WTC11 (cell line): Measurements from ENCODE around the gene PLEKHG7. TPM values are rescaled to one million over a fixed set of nuclear protein-coding genes. Genes with fewer than 3 reads are reported as not detected.

Source experiments
- ATAC-seq: fragments of 200-7000 bp; cut with Tn5 transposase; 2 replicates; pipeline ENCODE4 v1.10.0; 2021; ENCODE audit warnings: mild to moderate bottlenecking, moderate library complexity
- CTCF ChIA-PET: fragments of 300-600 bp; sonication (Branson Sonifier 250); formaldehyde crosslinking; loops from one replicate; lab custom pipeline; 2021; ENCODE audit warnings: antibody characterized with exemption; lab: Charles Lee
- POLR2A ChIA-PET: fragments of 350-600 bp; sonication (Branson Sonifier 250); formaldehyde crosslinking; loops from one replicate; lab custom pipeline; 2021; ENCODE audit warnings: antibody characterized with exemption; lab: Charles Lee
- DNase-seq: peaks from one replicate; pipeline ENCODE4 v3.0.0; 2021; ENCODE audit warnings: low spot score
- H3K27ac Mint-ChIP-seq: 2 replicates; pipeline ENCODE4 v1.8.0; 2021; ENCODE audit warnings: mixed read lengths
- H3K27me3 Mint-ChIP-seq: 2 replicates; pipeline ENCODE4 v1.8.0; 2021; ENCODE audit warnings: low read depth, mild to moderate bottlenecking, moderate library complexity, mixed read lengths
- H3K36me3 Mint-ChIP-seq: 2 replicates; pipeline ENCODE4 v1.8.0; 2021; ENCODE audit warnings: mixed read lengths
- H3K4me1 Mint-ChIP-seq: 2 replicates; pipeline ENCODE4 v1.8.0; 2022; ENCODE audit warnings: mixed read lengths
- H3K4me3 Mint-ChIP-seq: 2 replicates; pipeline ENCODE4 v1.8.0; 2021; ENCODE audit warnings: mild to moderate bottlenecking, moderate library complexity, mixed read lengths
- H3K9me3 Mint-ChIP-seq: 2 replicates; pipeline ENCODE4 v1.8.0; 2021; ENCODE audit warnings: mixed read lengths
- AFF4 ChIP-seq: sonication (generic); formaldehyde crosslinking; IDR thresholded peaks from 2 replicates; pipeline ENCODE4 v1.8.1; 2023; ENCODE audit warnings: mild to moderate bottlenecking, missing genetic modification reagents, borderline replicate concordance
- AR ChIP-seq: fragments of 250-450 bp; sonication (Bioruptor Pico); IDR thresholded peaks from 2 replicates; pipeline ENCODE4 v1.9.0; 2021; ENCODE audit warnings: mild to moderate bottlenecking
- ATF1 ChIP-seq: sonication (generic); formaldehyde crosslinking; IDR thresholded peaks from 2 replicates; pipeline ENCODE4 v1.8.1; 2023; ENCODE audit warnings: mild to moderate bottlenecking, moderate library complexity, missing genetic modification reagents
- CBFB ChIP-seq: sonication (generic); formaldehyde crosslinking; IDR thresholded peaks from 2 replicates; pipeline ENCODE4 v1.8.1; 2022; ENCODE audit warnings: mild to moderate bottlenecking, low read depth, missing genetic modification reagents
- MLX ChIP-seq: sonication (generic); formaldehyde crosslinking; IDR thresholded peaks from 2 replicates; pipeline ENCODE4 v1.8.1; 2023; ENCODE audit warnings: mild to moderate bottlenecking, missing genetic modification reagents, moderate library complexity
- MXD4 ChIP-seq: fragments of 250-450 bp; sonication (Bioruptor Pico); IDR thresholded peaks from 2 replicates; pipeline ENCODE4 v1.8.0; 2021; ENCODE audit warnings: mild to moderate bottlenecking, moderate library complexity, borderline replicate concordance
- NR1H2 ChIP-seq: sonication (generic); formaldehyde crosslinking; IDR thresholded peaks from 2 replicates; pipeline ENCODE4 v1.9.0; 2021; ENCODE audit warnings: mild to moderate bottlenecking, moderate library complexity, missing genetic modification reagents
- NR2C2 ChIP-seq: sonication (generic); formaldehyde crosslinking; IDR thresholded peaks from 2 replicates; pipeline ENCODE4 v1.8.0; 2022; ENCODE audit warnings: mild to moderate bottlenecking, missing genetic modification reagents
- TEAD1 ChIP-seq: sonication (generic); formaldehyde crosslinking; IDR thresholded peaks from 2 replicates; pipeline ENCODE4 v1.8.0; 2022; ENCODE audit warnings: mild to moderate bottlenecking, missing genetic modification reagents
- TEAD4 ChIP-seq: sonication (generic); formaldehyde crosslinking; IDR thresholded peaks from 2 replicates; pipeline ENCODE4 v1.8.0; 2022; ENCODE audit warnings: mild to moderate bottlenecking, missing genetic modification reagents
- TP53 ChIP-seq: sonication (generic); formaldehyde crosslinking; IDR thresholded peaks from 2 replicates; pipeline ENCODE4 v1.8.1; 2023; ENCODE audit warnings: mild to moderate bottlenecking, missing genetic modification reagents
- USF1 ChIP-seq: sonication (generic); formaldehyde crosslinking; IDR thresholded peaks from 2 replicates; pipeline ENCODE4 v1.8.0; 2022; ENCODE audit warnings: mild to moderate bottlenecking, missing genetic modification reagents
- ZNF138 ChIP-seq: sonication (generic); formaldehyde crosslinking; conservative IDR thresholded peaks from 2 replicates; pipeline ENCODE4 v1.8.1; 2022; ENCODE audit warnings: mild to moderate bottlenecking, moderate library complexity, missing genetic modification reagents
- ZNF232 ChIP-seq: sonication (generic); formaldehyde crosslinking; IDR thresholded peaks from 2 replicates; pipeline ENCODE4 v1.8.0; 2022; ENCODE audit warnings: mild to moderate bottlenecking, missing genetic modification reagents
- ZNF281 ChIP-seq: sonication (generic); formaldehyde crosslinking; IDR thresholded peaks from 2 replicates; pipeline ENCODE4 v1.8.0; 2023; ENCODE audit warnings: mild to moderate bottlenecking, missing genetic modification reagents
- ZNF396 ChIP-seq: fragments of 250-450 bp; sonication (Bioruptor Pico); IDR thresholded peaks from 2 replicates; pipeline ENCODE4 v1.8.0; 2021; ENCODE audit warnings: mild to moderate bottlenecking, moderate library complexity, borderline replicate concordance
- ZNF671 ChIP-seq: fragments of 250-450 bp; sonication (Bioruptor Pico); IDR thresholded peaks from 2 replicates; pipeline ENCODE4 v1.8.0; 2021; ENCODE audit warnings: mild to moderate bottlenecking
- total RNA-seq: library from RNA; stranded (reverse); gene quantifications from 3 replicates; pipeline ENCODE4 v1.2.3, GENCODE V29; 2021

Gene PLEKHG7
- total RNA-seq, 1 experiment from 2014 or later = not detected

- ATAC-seq = no peak
- Mint-ChIP-seq H3K4me3 (no peak overlapping the region), H3K27ac (no peak overlapping the region), H3K36me3 (peaks cover 12% of the 10 kb centered on the region), H3K9me3 (peaks cover 35% of the 10 kb centered on the region), H3K27me3 (no peaks in the 10 kb centered on the region), H3K4me1 (peaks cover 17% of the 10 kb centered on the region)
- DNase-seq = no peak
- TF ChIP-seq ZNF671 (CRISPR knock-in tag) (no peak), NR2C2 (CRISPR knock-in tag) (no peak), AFF4 (CRISPR knock-in tag) (no peak), TP53 (CRISPR knock-in tag) (no peak), TEAD4 (CRISPR knock-in tag) (no peak), MXD4 (no peak), ZNF281 (CRISPR knock-in tag) (no peak), ATF1 (CRISPR knock-in tag) (no peak), USF1 (CRISPR knock-in tag) (no peak), MLX (CRISPR knock-in tag) (no peak), NR1H2 (CRISPR knock-in tag) (no peak), ZNF138 (no peak), TEAD1 (CRISPR knock-in tag) (no peak), CBFB (no peak), ZNF396 (CRISPR knock-in tag) (no peak)
- POLR2A ChIA-PET = no interaction called here
- CTCF ChIA-PET = no interaction called here
Observed at GRCh38 chr12:92698474-92698873, 4.3 kb upstream of the PLEKHG7 start.

- no peaks in the 10 kb centered on the region for H3K27me3 Mint-ChIP-seq
- no peak for DNase-seq
- peaks cover 12% of the 10 kb centered on the region for H3K36me3 Mint-ChIP-seq
- peaks cover 22% of the 10 kb centered on the region for H3K9me3 Mint-ChIP-seq
- no peak for TF ChIP-seq ZNF232 (CRISPR knock-in tag)
- no peak for TF ChIP-seq AR (CRISPR knock-in tag)
- no peak for TF ChIP-seq ZNF671 (CRISPR knock-in tag)
- ChIA-PET CTCF (no interaction called here), POLR2A (no interaction called here)
- ATAC-seq = no peak
- peaks cover 16% of the 10 kb centered on the region for H3K4me1 Mint-ChIP-seq
- no peak overlapping the region for H3K27ac Mint-ChIP-seq
- no peak overlapping the region for H3K4me3 Mint-ChIP-seq
Observed at GRCh38 chr12:92701441-92701840, 1.3 kb upstream of the PLEKHG7 start.
